Measurements from ENCODE around the gene FAM107B. TPM values are rescaled to one million over a fixed set of nuclear protein-coding genes. Genes with fewer than 3 reads are reported as not detected.
"Not testable (repeated sequence)": the region's sequence is repeated elsewhere in the genome, so short reads cannot be mapped to it uniquely, and the experiment has no call there.

The FAM107B gene
- total and polyA plus RNA-seq, 2 experiments from 2014 or later = 85.5 to 85.9 TPM

DNA sequence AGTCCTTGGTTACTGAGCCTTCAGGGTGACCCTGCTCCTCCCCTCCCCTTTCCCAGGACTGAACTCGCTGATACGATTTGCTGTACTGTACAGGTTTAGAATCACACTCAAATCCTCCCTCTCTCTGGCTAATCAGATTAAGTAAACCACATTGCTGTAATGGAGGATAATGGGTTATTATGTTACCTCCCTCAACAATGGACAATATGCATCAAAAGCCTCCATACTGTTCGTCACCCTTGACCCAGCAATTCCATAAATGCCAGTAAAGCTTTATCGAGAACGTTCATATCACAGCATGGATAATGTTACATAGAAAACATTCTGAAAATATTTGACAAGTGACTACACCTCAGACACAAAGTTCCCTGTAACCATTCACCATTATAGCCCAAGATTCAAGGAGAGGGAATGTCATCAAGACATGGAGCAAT lies 61.7 kb downstream of the FAM107B start:
- H3K27ac ChIP-seq = no peak overlapping the region
- no peak overlapping the region for H3K4me2 ChIP-seq
- no peak overlapping the region for H3K4me3 ChIP-seq
- H4K20me1 ChIP-seq (ENCODE audit: insufficient read depth, poor library complexity, severe bottlenecking) = no peaks in the 10 kb centered on the region
- H3K79me2 ChIP-seq = no peaks in the 10 kb centered on the region
- H3K27me3 ChIP-seq = no peaks in the 10 kb centered on the region
- no peaks in the 10 kb centered on the region for H3K9me3 ChIP-seq (ENCODE audit: low read depth)
- no peaks in the 10 kb centered on the region for H3K36me3 ChIP-seq (replicated peaks; ENCODE audit: insufficient read depth, low read depth)
- WGBS (ENCODE audit: low lambda C conversion rate, missing lambda C conversion rate) = 61% methylated on average over 5 of the region's 5 CpGs
- DNase-seq (ENCODE audit: low spot score) = no peak
- no peaks in the 10 kb centered on the region for H3K4me1 ChIP-seq (ENCODE audit: insufficient read depth)
- no peak overlapping the region for H2AFZ ChIP-seq
- TF ChIP-seq, protein P1, sequence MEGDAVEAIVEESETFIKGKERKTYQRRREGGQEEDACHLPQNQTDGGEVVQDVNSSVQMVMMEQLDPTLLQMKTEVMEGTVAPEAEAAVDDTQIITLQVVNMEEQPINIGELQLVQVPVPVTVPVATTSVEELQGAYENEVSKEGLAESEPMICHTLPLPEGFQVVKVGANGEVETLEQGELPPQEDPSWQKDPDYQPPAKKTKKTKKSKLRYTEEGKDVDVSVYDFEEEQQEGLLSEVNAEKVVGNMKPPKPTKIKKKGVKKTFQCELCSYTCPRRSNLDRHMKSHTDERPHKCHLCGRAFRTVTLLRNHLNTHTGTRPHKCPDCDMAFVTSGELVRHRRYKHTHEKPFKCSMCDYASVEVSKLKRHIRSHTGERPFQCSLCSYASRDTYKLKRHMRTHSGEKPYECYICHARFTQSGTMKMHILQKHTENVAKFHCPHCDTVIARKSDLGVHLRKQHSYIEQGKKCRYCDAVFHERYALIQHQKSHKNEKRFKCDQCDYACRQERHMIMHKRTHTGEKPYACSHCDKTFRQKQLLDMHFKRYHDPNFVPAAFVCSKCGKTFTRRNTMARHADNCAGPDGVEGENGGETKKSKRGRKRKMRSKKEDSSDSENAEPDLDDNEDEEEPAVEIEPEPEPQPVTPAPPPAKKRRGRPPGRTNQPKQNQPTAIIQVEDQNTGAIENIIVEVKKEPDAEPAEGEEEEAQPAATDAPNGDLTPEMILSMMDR (IDR thresholded peaks at IDR 0.05; ENCODE audit: poor library complexity) = no peak
- no peaks in the 10 kb centered on the region for H3K9me2 ChIP-seq (replicated peaks; ENCODE audit: insufficient read depth)

DNA sequence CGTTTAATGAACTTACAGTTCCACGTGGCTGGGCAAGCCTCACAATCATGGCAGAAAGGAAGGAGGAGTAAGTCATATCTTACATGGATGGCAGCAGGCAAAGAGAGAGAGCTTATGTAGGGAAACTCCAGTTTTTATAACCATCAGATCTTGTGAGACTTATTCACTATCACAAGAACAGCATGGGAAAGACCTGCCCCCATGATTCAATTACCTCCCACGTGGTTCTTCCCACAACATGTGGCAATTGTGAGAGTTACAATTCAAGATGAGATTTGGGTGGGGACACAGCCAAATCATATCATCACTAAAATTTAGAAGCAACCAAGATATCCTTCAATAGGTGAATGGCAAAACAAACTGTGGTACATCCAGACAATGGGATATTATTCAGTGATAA lies 65.4 kb downstream of the FAM107B start:
- DNase-seq (ENCODE audit: low spot score); H3K27ac ChIP-seq; H3K79me2 ChIP-seq; H4K20me1 ChIP-seq (ENCODE audit: insufficient read depth, poor library complexity, severe bottlenecking); H3K9me2 ChIP-seq (replicated peaks; ENCODE audit: insufficient read depth); H3K9me3 ChIP-seq (ENCODE audit: low read depth); H3K36me3 ChIP-seq (replicated peaks; ENCODE audit: insufficient read depth, low read depth); H3K4me3 ChIP-seq; H2AFZ ChIP-seq; H3K27me3 ChIP-seq; H3K4me2 ChIP-seq; H3K4me1 ChIP-seq (ENCODE audit: insufficient read depth): not testable (repeated sequence)
- WGBS (ENCODE audit: low lambda C conversion rate, missing lambda C conversion rate) = 89% methylated on average over 3 of the region's 3 CpGs

DNA sequence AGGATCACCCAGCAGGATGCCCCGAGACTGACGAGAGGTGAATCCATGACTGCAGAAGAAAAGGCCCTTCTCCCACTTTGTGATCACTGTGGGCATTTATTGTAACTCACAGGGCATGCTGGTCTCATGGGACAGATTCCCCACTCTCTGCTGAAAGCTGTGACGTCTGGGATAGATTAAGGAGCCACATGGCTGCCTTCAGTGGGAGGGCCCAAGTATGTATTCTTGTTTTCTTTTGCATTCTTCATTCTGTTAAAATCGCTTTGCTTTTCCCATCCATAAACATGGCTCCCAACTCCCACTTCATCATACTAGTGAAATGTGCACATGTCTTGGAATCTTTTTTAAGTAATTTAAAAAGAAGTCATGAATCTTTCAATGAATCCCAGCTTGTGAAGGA lies 67.2 kb downstream of the FAM107B start:
- DNase-seq (ENCODE audit: low spot score) = no peak
- Histone ChIP-seq H3K4me3 (no peak overlapping the region), H3K9me2 (replicated peaks; ENCODE audit: insufficient read depth) (no peaks in the 10 kb centered on the region), H3K9me3 (ENCODE audit: low read depth) (no peaks in the 10 kb centered on the region), H3K36me3 (replicated peaks; ENCODE audit: insufficient read depth, low read depth) (no peaks in the 10 kb centered on the region), H3K4me2 (no peak overlapping the region), H3K27ac (no peak overlapping the region), H3K27me3 (no peaks in the 10 kb centered on the region), H2AFZ (no peak overlapping the region), H4K20me1 (ENCODE audit: insufficient read depth, poor library complexity, severe bottlenecking) (no peaks in the 10 kb centered on the region), H3K79me2 (no peaks in the 10 kb centered on the region), H3K4me1 (ENCODE audit: insufficient read depth) (peaks cover 7% of the 10 kb centered on the region)
- TF ChIP-seq EZH2phosphoT487 (IDR thresholded peaks at IDR 0.05; ENCODE audit: low read depth, severe bottlenecking, unreplicated experiment) (no peak), EZH2 (IDR thresholded peaks at IDR 0.05; ENCODE audit: borderline replicate concordance) (no peak)
- TF ChIP-seq, protein P1 (IDR thresholded peaks at IDR 0.05; ENCODE audit: poor library complexity) = no peak
- WGBS (ENCODE audit: low lambda C conversion rate, missing lambda C conversion rate) = 70% methylated on average over 4 of the region's 4 CpGs

DNA sequence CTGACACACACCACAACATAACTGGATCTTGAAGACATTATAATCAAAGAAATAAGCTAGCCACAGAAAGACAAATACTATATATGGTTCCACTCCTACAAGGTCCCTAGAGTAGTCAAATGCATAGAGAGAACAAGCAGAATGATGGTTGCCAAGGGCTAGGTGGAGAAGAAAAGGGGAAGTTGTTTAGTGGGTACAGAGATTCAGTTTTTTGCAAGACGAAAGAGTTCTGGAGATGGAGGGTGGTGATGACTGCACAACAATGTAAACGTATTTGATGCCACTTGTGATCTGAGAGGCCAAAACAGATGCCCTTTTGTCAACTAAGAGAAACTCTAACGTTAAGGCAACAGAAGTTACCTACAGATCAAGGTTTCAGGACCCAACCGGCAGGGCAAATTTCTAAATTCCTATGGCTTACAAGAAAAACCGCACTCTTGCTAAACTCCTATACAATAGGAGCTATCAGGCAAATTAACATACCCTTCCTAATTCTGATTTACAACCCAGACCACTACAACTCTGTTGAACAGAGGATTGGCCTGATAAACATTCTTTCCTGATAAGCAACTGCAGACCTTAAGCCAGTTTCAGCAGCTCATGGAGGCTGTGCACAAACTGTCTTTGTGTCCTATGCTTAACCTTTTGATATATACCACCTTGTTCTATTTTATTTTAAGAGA lies 69.0 kb downstream of the FAM107B start:
- no peaks in the 10 kb centered on the region for H3K27me3 ChIP-seq
- no peaks in the 10 kb centered on the region for H4K20me1 ChIP-seq (ENCODE audit: insufficient read depth, poor library complexity, severe bottlenecking)
- TF ChIP-seq, protein P1 (IDR thresholded peaks at IDR 0.05; ENCODE audit: poor library complexity) = no peak
- no peak for TF ChIP-seq EZH2phosphoT487 (IDR thresholded peaks at IDR 0.05; ENCODE audit: low read depth, severe bottlenecking, unreplicated experiment)
- no peak for TF ChIP-seq EZH2 (IDR thresholded peaks at IDR 0.05; ENCODE audit: borderline replicate concordance)
- WGBS (ENCODE audit: low lambda C conversion rate, missing lambda C conversion rate) = 20% methylated on average over 5 of the region's 5 CpGs
- no peak overlapping the region for H3K4me2 ChIP-seq
- no peaks in the 10 kb centered on the region for H3K36me3 ChIP-seq (replicated peaks; ENCODE audit: insufficient read depth, low read depth)
- no peaks in the 10 kb centered on the region for H3K9me2 ChIP-seq (replicated peaks; ENCODE audit: insufficient read depth)
- no peak for DNase-seq (ENCODE audit: low spot score)
- H3K4me1 ChIP-seq (ENCODE audit: insufficient read depth) = peaks cover 7% of the 10 kb centered on the region
- no peaks in the 10 kb centered on the region for H3K79me2 ChIP-seq
- H2AFZ ChIP-seq = no peak overlapping the region
- H3K27ac ChIP-seq = no peak overlapping the region
- H3K9me3 ChIP-seq (ENCODE audit: low read depth) = no peaks in the 10 kb centered on the region
- no peak overlapping the region for H3K4me3 ChIP-seq

Data from hepatocyte (in vitro differentiated cells).